ENCODE data around the gene ZNF787. TPM values are rescaled to one million over a fixed set of nuclear protein-coding genes. Genes with fewer than 3 reads are reported as not detected.

ZNF787 gene
- polyA plus RNA-seq, 2 of the 4 experiments (the other 2 are of a cell fraction), result 12.5 to 35.1 TPM

- CTCF ChIA-PET, result interaction anchor here (0.8 to 3.8 kb wide), 3 partner anchors 12 to 17 kb away, joined by 3 to 14 read pairs (median 3); no protein-coding TSS in a partner anchor
- TF ChIP-seq NR3C1 (IDR thresholded peaks at IDR 0.05) (no peak), USF2 (IDR thresholded peaks at IDR 0.05) (no peak), PHF8 (IDR thresholded peaks at IDR 0.05; ENCODE audit: borderline replicate concordance, low read depth) (no peak), KDM5A (IDR thresholded peaks at IDR 0.05) (no peak), SMC3 (IDR thresholded peaks at IDR 0.05) (no peak), RFX5 (IDR thresholded peaks at IDR 0.05) (no peak), RCOR1 (IDR thresholded peaks at IDR 0.05; ENCODE audit: low read depth, low read length) (no peak), REST (IDR thresholded peaks at IDR 0.05) (no peak)
- DNase-seq (ENCODE audit: low read depth in 1 of 2, low spot score in 1 of 2) (no peak), ATAC-seq (no peak), FAIRE-seq (no peak)
- POLR2A ChIA-PET, result no interaction called here
- Histone ChIP-seq H3K4me1 (peaks cover under 1% of the 10 kb centered on the region; the same call in 1 of the 3 replicates), H3K9me3 (no peaks in the 10 kb centered on the region), H3K27ac (no peak overlapping the region), H3K4me3 (no peak overlapping the region), H3K4me2 (no peak overlapping the region)
- WGBS (ENCODE audit: missing lambda C conversion rate), result 93% methylated on average over 7 of the region's 7 CpGs
Observed at GRCh38 chr19:56097776-56098175, 23.3 kb downstream of the ZNF787 start.

- CTCF ChIA-PET, result interaction anchor here (0.9 to 3.8 kb wide), 4 partner anchors 8 to 39 kb away, joined by 3 to 14 read pairs (median 8); no protein-coding TSS in a partner anchor
- FAIRE-seq (no peak), DNase-seq (ENCODE audit: low read depth in 1 of 2, low spot score in 1 of 2) (no peak), ATAC-seq (no peak)
- POLR2A ChIA-PET, result no interaction called here
- Histone ChIP-seq H3K9me3 (no peaks in the 10 kb centered on the region), H3K27ac (no peak overlapping the region), H3K4me3 (no peak overlapping the region), H3K4me1 (peaks cover 5% of the 10 kb centered on the region; the same call in 1 of the 3 replicates), H3K4me2 (no peak overlapping the region)
- TF ChIP-seq CEBPB (IDR thresholded peaks at IDR 0.05) (no peak), MYC (IDR thresholded peaks at IDR 0.05; ENCODE audit: borderline replicate concordance, low read length) (no peak), HES2 (IDR thresholded peaks at IDR 0.05) (no peak), TFCP2L1 (CRISPR knock-in tag; IDR thresholded peaks at IDR 0.05) (no peak), TP53 (CRISPR knock-in tag; IDR thresholded peaks at IDR 0.05) (no peak), SMC3 (IDR thresholded peaks at IDR 0.05) (no peak), ATOH8 (CRISPR knock-in tag; IDR thresholded peaks at IDR 0.05; ENCODE audit: low read depth) (no peak), CBX2 (IDR thresholded peaks at IDR 0.05; ENCODE audit: borderline replicate concordance, low read depth) (no peak), RAD21 (conservative IDR thresholded peaks at IDR 0.05 in 1 of 2, IDR thresholded peaks at IDR 0.05 in 1 of 2) (no peak), CBX8 (IDR thresholded peaks at IDR 0.05) (no peak), HOXA7 (CRISPR knock-in tag; IDR thresholded peaks at IDR 0.05) (no peak), GATA3 (IDR thresholded peaks at IDR 0.05; ENCODE audit: borderline replicate concordance) (no peak), CHD2 (IDR thresholded peaks at IDR 0.05; ENCODE audit: low read length, partially characterized antibody) (no peak), FOXS1 (CRISPR knock-in tag; IDR thresholded peaks at IDR 0.05) (no peak), REST (IDR thresholded peaks at IDR 0.05) (no peak), JUNB (IDR thresholded peaks at IDR 0.05) (no peak), POLR2AphosphoS2 (conservative IDR thresholded peaks at IDR 0.05; ENCODE audit: low read length) (no peak)
- WGBS (ENCODE audit: missing lambda C conversion rate), result 94% methylated on average over 23 of the region's 23 CpGs
Observed at GRCh38 chr19:56097306-56097705, 23.8 kb downstream of the ZNF787 start.

Measured in A549 (cell line).